ENCODE data around the gene CDK6.

The CDK6 gene

DNA sequence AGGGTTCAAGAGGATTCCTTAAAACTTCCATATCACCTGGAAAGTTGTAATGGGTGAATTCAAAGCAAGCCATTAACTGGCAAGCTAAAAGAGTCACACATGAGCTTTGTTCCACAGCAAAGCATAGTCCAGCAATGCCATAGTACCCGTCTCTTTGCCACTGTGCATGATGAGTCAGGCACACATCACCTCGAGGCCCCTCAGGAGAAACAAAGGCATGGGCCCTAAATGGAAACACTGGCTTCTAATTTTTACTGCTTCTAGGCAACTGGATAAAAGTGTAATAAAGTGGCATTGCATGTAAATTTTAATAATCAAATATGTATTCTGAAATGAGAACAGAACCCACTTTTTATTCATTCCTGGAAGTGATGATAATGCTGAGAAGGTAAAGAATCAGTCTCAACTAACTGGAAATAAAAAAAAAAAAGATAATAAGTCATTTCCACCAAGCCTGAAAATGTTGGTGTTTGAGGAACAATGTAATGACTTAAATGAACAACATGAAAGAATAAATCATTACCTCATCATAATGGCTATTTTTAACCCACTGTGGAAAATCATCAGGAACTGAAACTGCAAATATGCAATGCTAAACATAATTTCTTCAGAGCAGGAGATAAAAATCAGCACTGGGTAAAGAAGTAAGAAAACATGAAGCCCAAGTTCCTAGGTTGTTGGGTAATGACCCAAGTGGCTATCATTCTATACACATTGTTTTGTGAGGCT lies 104.9 kb downstream of the CDK6 start:
- DNase-seq: peak; percentile 88

DNA sequence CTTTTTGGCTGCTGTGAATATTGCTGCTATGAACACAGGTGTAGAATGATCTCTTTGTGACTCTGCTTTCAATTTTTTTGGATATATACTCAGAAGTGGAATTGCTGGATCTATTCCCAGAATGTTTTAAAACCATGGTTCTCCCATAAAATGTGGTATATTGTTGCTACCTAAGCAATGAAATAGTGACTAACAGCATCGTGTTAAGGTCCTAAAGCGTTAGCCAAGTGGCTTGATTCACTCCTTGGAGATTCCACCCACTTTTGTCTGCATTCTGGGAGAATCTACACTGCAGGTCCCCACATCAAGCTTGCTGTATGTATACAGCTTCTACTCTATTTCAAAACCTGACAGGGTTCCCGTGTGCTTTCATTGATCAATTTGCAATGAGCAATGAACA lies 105.6 kb downstream of the CDK6 start:
- DNase-seq: no peak

- DNase-seq: no peak
Observed at GRCh38 chr7:92729751-92730150, 106.6 kb downstream of the CDK6 start.

DNA sequence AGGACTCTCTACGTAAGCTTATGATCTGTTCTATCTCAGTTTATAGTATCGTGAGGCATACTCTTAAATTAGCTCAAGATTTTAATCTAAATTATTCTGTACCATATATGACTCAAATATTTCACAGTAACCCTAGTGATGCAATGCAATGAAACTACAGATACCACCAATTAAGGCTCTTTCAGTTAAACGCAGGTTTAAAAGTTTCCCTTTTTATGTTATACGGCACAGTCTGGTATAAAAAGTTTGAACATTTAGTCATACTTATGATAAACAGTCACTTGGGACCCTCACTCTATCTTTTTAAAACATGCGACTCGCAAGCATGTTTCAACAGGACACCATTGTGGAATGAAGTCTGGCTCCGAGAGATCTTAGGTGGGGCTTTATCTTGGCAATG lies 107.2 kb downstream of the CDK6 start:
- DNase-seq: no peak

DNA sequence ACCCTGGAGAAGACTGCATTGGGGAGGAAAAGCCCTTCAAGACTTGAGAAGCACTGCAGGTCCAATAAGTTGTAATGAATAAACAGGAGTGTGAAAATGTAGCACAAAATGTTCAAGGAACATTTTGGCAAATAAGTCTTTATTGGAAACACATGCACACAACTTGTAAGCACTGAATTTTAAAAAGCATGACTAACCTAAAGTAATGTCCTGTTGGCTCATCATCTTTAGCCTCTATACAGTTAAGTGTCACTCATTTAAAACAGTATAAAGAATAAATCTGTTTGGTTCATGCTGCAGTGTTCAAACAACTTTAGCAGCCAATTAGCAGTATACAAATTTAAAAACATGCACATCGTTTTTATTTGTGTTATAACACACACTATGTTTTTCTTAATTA lies 108.6 kb downstream of the CDK6 start:
- no peak for DNase-seq

GRCh38 chr7:92725161-92725925 lies 111.0 kb downstream of the CDK6 start:
- no peak for DNase-seq

DNA sequence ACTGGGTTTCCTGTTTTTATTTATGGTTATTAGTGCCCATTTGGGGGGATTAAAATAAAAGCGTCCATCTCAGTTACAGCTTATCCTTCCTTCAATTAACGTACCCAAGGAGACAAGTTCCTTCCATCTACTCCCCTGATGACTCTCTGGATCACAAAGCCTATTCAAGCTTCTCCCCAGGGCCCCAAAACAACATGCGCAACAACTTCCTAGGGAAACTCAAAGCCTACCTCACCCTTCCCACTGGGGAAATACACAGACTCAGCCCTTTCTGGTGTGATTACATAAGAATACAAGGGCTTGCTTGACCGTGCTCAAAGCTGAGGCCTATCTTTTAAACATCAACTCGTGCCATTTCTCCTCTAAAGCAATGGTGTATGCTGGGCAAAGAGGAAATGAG lies 112.4 kb downstream of the CDK6 start:
- peak; percentile 77 for DNase-seq

DNA sequence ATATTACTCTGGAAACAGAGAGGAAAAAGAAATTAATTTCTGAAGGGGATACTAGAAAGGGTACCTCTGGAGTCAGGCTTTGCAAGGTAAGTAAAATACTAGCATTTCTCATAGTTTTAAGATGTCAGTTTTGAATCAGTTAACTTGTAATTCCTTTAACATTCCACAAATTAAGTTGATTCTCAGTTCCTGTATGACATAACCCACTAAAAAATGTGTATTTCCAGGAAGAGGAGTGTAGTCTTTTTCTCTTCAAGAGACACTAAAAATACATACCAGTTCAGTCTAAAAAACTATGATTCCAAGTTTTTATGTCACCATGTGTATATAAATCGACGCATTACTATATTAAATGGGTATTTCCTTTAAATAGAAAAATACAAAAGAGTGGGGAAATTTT lies 113.2 kb downstream of the CDK6 start:
- no peak for DNase-seq

DNA sequence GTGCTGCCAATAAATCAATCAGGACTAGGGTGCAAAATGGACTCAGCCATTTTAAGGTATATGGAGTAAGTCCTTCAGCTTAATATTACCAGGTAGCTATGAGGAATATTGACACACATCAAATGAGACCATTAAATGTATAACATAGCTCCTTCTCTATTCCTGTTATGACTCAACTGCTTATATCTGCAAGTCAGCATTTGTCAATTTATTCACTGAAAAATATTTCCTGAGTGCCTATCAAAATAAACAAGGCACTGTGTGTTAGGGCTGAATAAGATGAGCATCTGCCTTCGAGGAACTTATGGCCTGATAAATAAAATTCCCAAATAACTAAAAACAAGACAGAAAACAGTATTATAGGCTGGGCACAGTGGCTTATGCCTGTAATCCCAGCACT lies 113.8 kb downstream of the CDK6 start:
- peak; percentile 18 for DNase-seq

DNA sequence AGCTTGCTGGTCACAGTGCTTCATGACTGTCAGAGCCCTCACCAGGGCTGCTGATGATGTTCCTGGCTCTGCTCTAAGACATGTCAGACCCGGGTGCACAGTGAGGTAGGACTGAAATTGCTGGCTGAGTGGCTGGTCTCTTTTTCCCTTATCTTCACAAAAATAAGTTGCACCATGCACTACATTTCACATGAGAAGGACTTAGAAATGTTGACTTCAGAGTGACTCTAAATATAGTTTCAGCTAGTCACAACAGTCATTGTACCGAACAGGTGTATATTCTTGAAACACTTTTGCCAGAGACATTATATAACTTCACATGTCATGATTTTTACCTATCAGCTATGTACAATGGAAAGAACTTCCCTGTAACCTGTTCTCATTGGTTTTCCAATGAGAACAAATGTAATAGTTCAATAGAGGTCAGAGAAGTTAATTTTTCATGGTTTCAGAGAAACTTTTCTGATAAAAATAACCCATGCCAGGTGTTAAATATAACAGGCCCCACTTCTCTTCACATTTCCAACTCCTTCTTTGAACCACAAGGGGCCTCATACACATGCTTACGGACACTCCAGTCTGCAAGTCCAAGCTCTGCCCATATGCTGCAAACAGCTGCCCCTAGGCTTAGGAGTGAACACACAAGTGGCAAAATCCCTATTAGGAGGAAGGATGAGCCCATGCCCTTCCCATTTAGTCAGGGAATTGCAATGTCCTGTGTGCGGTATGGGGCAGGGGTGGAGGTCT lies 115.6 kb downstream of the CDK6 start:
- DNase-seq: no peak

GRCh38 chr7:92717993-92718716 lies 118.2 kb downstream of the CDK6 start:
- peak; percentile 80 for DNase-seq

DNA sequence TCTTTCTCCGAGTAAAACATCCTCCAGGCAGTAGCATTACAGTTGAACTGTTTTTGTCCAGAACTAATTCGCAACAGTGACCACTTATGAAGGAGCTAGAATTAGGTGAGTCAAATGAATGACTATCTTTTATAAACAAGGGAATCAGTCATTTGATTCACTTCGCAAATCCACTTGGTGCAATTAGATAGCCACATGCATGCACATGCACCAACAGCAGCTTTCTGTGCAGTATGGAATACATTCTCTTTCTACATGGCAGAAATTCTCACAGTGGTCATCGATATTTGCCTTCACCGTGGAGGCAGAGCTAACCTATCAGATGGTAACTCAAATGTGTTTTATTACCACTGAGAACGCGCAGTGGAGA lies 118.8 kb downstream of the CDK6 start:
- peak; percentile 8 for DNase-seq

DNA sequence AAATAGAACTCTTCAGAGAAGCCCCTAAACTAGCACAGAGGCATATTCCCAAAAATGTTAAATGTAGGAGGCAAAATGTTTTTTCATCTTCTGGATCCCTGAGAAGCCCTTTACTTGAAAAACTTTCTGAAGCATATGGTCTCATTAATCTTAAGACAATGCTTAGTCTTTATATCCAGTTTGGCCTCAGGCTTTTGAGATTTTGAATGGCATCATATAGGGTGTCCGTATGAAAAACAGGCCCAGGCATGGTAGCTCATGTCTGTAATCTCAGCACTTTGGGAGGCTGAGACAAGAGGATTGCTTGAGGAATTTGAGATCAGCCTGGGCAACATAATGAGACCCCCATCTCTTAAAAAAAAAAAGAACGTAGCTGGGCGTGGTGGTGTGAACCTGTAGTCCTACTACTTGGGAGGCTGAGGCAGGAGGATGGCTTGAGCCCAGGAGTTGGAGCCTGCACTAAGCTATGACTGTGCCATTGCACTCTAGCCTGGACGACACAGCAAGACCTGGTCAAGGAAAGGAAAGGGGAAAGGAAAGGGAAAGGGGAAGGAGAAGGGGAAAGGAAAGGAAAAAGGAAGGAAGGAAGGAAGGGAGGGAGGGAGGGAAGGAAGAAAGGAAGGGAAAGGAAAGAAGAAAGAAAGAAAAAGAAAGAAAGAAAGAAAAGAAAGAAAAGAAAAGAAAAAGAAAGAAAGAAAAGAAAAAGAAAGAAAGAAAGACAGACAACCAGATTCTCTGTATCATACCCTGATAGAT lies 119.4 kb downstream of the CDK6 start:
- DNase-seq: no peak

- DNase-seq: no peak
Observed at GRCh38 chr7:92715963-92716362, 120.4 kb downstream of the CDK6 start.

- no peak for DNase-seq
Observed at GRCh38 chr7:92714767-92715166, 121.6 kb downstream of the CDK6 start.

GRCh38 chr7:92714280-92714679 lies 122.1 kb downstream of the CDK6 start:
- no peak for DNase-seq

GRCh38 chr7:92709912-92710311 lies 126.5 kb downstream of the CDK6 start:
- DNase-seq: no peak

DNA sequence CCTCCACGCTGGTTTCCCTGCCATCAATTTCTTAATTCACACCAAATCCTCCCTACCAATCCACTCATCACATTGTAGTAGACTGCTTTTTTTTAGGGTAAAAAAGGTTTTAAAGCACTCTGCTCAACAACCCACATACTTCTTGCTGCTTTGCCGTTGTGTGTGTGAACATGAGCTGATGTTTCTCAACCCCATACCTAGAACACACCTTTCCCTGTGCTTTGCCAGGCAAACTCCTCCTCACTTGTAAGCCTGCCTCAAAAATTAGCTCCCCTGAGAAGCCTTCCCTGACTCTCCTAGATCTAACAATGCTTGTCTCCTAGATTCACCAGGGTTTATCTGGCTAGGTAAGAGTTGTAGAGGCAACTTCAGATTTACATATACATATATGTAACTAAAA lies 127.2 kb downstream of the CDK6 start:
- DNase-seq: no peak

DNA sequence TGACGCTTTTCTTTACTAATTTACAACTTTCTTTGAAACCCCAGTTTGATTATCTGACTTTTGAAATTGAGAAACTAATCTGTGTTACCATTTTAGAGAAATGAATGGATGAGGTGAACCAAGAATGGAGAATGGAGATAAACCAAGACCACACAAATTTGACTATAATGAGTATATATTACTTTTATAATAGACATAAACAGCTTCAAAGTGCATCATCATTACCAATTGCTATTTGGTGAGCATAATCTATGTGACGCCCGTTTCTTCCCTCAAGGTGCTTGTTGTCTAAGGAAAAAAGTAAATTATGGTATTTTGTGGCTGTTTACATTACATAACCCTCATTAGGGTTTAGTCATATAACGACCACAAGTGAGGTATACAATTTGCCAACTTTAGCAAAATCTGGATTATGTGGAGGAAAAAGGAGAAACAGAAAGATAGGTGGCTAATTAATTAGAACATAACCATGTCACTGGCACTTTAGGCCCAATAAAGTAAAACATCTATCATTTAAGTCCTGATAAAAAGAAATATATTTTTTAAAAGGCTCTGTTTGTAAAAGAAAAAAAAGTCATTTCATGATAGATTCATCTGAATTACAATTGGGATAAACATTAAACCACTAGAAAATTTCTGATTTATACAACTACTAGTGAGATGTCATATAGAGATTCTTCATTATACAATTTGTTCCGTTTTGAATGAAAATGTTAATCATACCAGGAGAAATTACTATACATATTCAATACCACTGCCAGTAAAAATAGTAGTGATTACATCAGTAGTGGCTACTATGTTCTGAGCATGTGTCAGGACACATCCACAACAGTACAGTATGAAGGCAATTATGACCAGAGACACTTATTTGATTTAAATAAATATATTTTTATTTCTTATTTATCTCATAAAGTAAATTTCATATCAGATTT lies 128.0 kb downstream of the CDK6 start:
- DNase-seq: no peak

GRCh38 chr7:92707435-92707834 lies 128.9 kb downstream of the CDK6 start:
- no peak for DNase-seq

GRCh38 chr7:92706563-92706962 lies 129.8 kb downstream of the CDK6 start:
- DNase-seq: no peak

Data from suppressor macrophage treated with lipopolysaccharide for 4 hours (primary cell).